H1 (cell line): ENCODE data around the gene ZNF334. TPM values are rescaled to one million over a fixed set of nuclear protein-coding genes. Genes with fewer than 3 reads are reported as not detected.

Experiments used
- CTCF ChIA-PET: fragments of 300-600 bp; sonication (Branson Sonifier 250); formaldehyde crosslinking; loops from one replicate; lab custom pipeline; 2021; ENCODE audit not compliant: partially characterized antibody; lab: Charles Lee
- POLR2A ChIA-PET: fragments of 300-600 bp; sonication (Branson Sonifier 250); formaldehyde crosslinking; loops from one replicate; lab custom pipeline; 2021; ENCODE audit warnings: inconsistent platforms; ENCODE audit not compliant: partially characterized antibody; lab: Charles Lee
- DNase-seq, 2 experiments: peaks; one replicate each; pipeline versions ENCODE4 v3.0.0 to v3.0.0-alpha.2; 2010 to 2022; ENCODE audit warnings: low spot score in 2 of 2, low read depth in 1 of 2, mixed read lengths in 1 of 2
- FAIRE-seq: peaks from 2 replicates; lab custom pipeline; 2011; peaks lifted over from hg19 to GRCh38; lab: Jason Lieb, UNC
- H2AFZ ChIP-seq: 2 replicates; pipeline ENCODE4 v1.8.1; 2012; ENCODE audit warnings: low read length, inconsistent platforms
- H2AK5ac ChIP-seq: 2 replicates; pipeline ENCODE4 v1.6.1; 2013; ENCODE audit warnings: low read depth, low read length
- H2BK120ac ChIP-seq: replicated peaks from 2 replicates; pipeline ENCODE3; 2013; ENCODE audit warnings: low read depth, low read length, inconsistent platforms
- H2BK12ac ChIP-seq: 2 replicates; pipeline ENCODE4 v1.6.1; 2013; ENCODE audit warnings: low read depth, low read length
- H2BK15ac ChIP-seq: 2 replicates; pipeline ENCODE4 v1.6.1; 2013; ENCODE audit warnings: low read length
- H2BK20ac ChIP-seq: 2 replicates; pipeline ENCODE4 v1.6.1; 2013; ENCODE audit warnings: low read length
- H2BK5ac ChIP-seq: 2 replicates; pipeline ENCODE4 v1.6.1; 2013; ENCODE audit warnings: low read depth, low read length
- H3K14ac ChIP-seq: 2 replicates; pipeline ENCODE4 v1.6.1; 2013; ENCODE audit warnings: inconsistent platforms; ENCODE audit not compliant: insufficient read length
- H3K18ac ChIP-seq: 2 replicates; pipeline ENCODE4 v1.6.1; 2013; ENCODE audit warnings: low read length; ENCODE audit errors: extremely low read depth
- H3K23ac ChIP-seq: 2 replicates; pipeline ENCODE4 v1.6.1; 2013; ENCODE audit warnings: inconsistent platforms; ENCODE audit not compliant: insufficient read length
- H3K23me2 ChIP-seq: 2 replicates; pipeline ENCODE4 v1.6.1; 2013; ENCODE audit warnings: low read depth, low read length
- H3K27ac ChIP-seq: 2 replicates; pipeline ENCODE4 v1.6.1; 2011; ENCODE audit warnings: low read depth, low read length, inconsistent platforms
- H3K27me3 ChIP-seq, 4 experiments: replicated peaks in 1 of 4; 1 replicate in 1 of 4; 2 replicates in 3 of 4; pipeline versions ENCODE4 v1.6.1 to v1.8.1; 2011 to 2013; ENCODE audit warnings: low read length in 3 of 4, mild to moderate bottlenecking in 3 of 4, inconsistent platforms in 2 of 4, mixed read lengths in 2 of 4, moderate library complexity in 1 of 4; ENCODE audit not compliant: control insufficient read depth in 3 of 4, insufficient read depth in 3 of 4; ENCODE audit errors: extremely low read depth in 1 of 4
- H3K36me3 ChIP-seq, 4 experiments: 2 replicates each; pipeline versions ENCODE4 v1.6.1 to v1.8.1; 2011 to 2013; ENCODE audit warnings: mild to moderate bottlenecking in 4 of 4, low read length in 3 of 4, moderate library complexity in 2 of 4, control low read depth in 1 of 4, inconsistent platforms in 1 of 4; ENCODE audit not compliant: insufficient read depth in 4 of 4, control insufficient read depth in 2 of 4
- H3K4ac ChIP-seq: replicated peaks from 2 replicates; pipeline ENCODE3; 2013; ENCODE audit warnings: low read length, low read depth, mixed read lengths, inconsistent platforms; ENCODE audit not compliant: insufficient read length
- H3K4me1 ChIP-seq, 4 experiments: replicated peaks in 1 of 4; 1 replicate in 1 of 4; 2 replicates in 3 of 4; pipeline versions ENCODE4 v1.6.1 to v1.8.1; 2011 to 2013; ENCODE audit warnings: low read length in 3 of 4, inconsistent platforms in 2 of 4, mixed read lengths in 1 of 4; ENCODE audit not compliant: insufficient read depth in 4 of 4, control insufficient read depth in 3 of 4
- H3K4me2 ChIP-seq, 2 experiments: 2 replicates each; pipeline versions ENCODE4 v1.6.1 to v1.8.1; 2011 to 2013; ENCODE audit warnings: low read depth in 2 of 2, low read length in 2 of 2, control low read depth in 1 of 2, inconsistent platforms in 1 of 2, mild to moderate bottlenecking in 1 of 2; ENCODE audit not compliant: insufficient read depth in 1 of 2
- H3K4me3 ChIP-seq, 4 experiments: fragments of 200-600, 300-600 bp in 1 of 4; sonication (generic), shearing (Covaris generic), sonication (Bioruptor Twin) in 1 of 4; 2 replicates each; pipeline versions ENCODE4 v1.5.1 to v1.8.1; 2011 to 2016; ENCODE audit warnings: low read length in 4 of 4, low read depth in 3 of 4, control low read depth in 2 of 4, inconsistent platforms in 2 of 4, mild to moderate bottlenecking in 2 of 4, mixed read lengths in 1 of 4, moderate library complexity in 1 of 4; ENCODE audit not compliant: insufficient read depth in 2 of 4; ENCODE audit errors: extremely low read depth in 1 of 4
- H3K56ac ChIP-seq: replicated peaks from 2 replicates; pipeline ENCODE3; 2013; ENCODE audit warnings: low read depth, mild to moderate bottlenecking, mixed read lengths, low read length, inconsistent platforms; ENCODE audit not compliant: insufficient read length
- H3K79me1 ChIP-seq: 2 replicates; pipeline ENCODE4 v1.6.1; 2013; ENCODE audit warnings: low read depth, low read length, control low read depth
- H3K79me2 ChIP-seq, 2 experiments: 2 replicates each; pipeline versions ENCODE4 v1.6.1 to v1.8.1; 2012 to 2013; ENCODE audit warnings: low read length in 2 of 2, mild to moderate bottlenecking in 2 of 2, inconsistent platforms in 1 of 2; ENCODE audit not compliant: insufficient read depth in 2 of 2, control insufficient read depth in 1 of 2
- H3K9ac ChIP-seq, 4 experiments: replicated peaks in 1 of 4; 1 replicate in 1 of 4; 2 replicates in 3 of 4; pipeline versions ENCODE4 v1.6.1 to v1.8.1; 2011 to 2013; ENCODE audit warnings: low read depth in 3 of 4, low read length in 3 of 4, control low read depth in 2 of 4, mild to moderate bottlenecking in 2 of 4, moderate library complexity in 2 of 4, inconsistent platforms in 1 of 4; ENCODE audit errors: extremely low read depth in 1 of 4
- H3K9me3 ChIP-seq, 2 experiments: 2 replicates each; pipeline versions ENCODE4 v1.6.1 to v1.8.1; 2012 to 2013; ENCODE audit warnings: mild to moderate bottlenecking in 2 of 2, moderate library complexity in 2 of 2, control low read depth in 1 of 2, inconsistent platforms in 1 of 2, low read depth in 1 of 2, low read length in 1 of 2, mixed read lengths in 1 of 2; ENCODE audit not compliant: insufficient read depth in 2 of 2
- H4K20me1 ChIP-seq, 2 experiments: replicated peaks in 1 of 2; 2 replicates each; pipeline versions ENCODE3 to v1.8.1; 2011 to 2013; ENCODE audit warnings: inconsistent platforms in 2 of 2, low read length in 2 of 2, mild to moderate bottlenecking in 1 of 2; ENCODE audit not compliant: insufficient read depth in 2 of 2, control insufficient read depth in 1 of 2
- H4K5ac ChIP-seq: 2 replicates; pipeline ENCODE4 v1.6.1; 2013; ENCODE audit warnings: low read length, low read depth, mixed read lengths, inconsistent platforms; ENCODE audit not compliant: insufficient read length
- H4K8ac ChIP-seq: 2 replicates; pipeline ENCODE4 v1.8.0; 2013; ENCODE audit warnings: mild to moderate bottlenecking, moderate library complexity, low read length, inconsistent platforms; ENCODE audit not compliant: insufficient read depth; ENCODE audit errors: extremely low read depth
- H4K91ac ChIP-seq: replicated peaks from 2 replicates; pipeline ENCODE3; 2013; ENCODE audit warnings: low read length, mixed read lengths, inconsistent platforms; ENCODE audit not compliant: insufficient read length
- CBX5 ChIP-seq: fragments of 300-800, 300-1000 bp; sonication (generic); IDR thresholded peaks from 2 replicates; pipeline ENCODE4 v1.7.1; 2016; ENCODE audit warnings: antibody characterized with exemption, low read length, low read depth
- GABPA ChIP-seq: IDR thresholded peaks from 2 replicates; pipeline ENCODE4 v1.6.1; 2011; ENCODE audit warnings: mild to moderate bottlenecking, low read length, moderate library complexity, borderline replicate concordance; ENCODE audit not compliant: insufficient read depth
- HDAC6 ChIP-seq: IDR thresholded peaks from one replicate; pipeline ENCODE4 v1.7.1; 2012; ENCODE audit warnings: low read depth, mild to moderate bottlenecking, inconsistent platforms, low read length, moderate library complexity
- KDM1A ChIP-seq: fragments of 200-600, 300-600 bp; sonication (generic); IDR thresholded peaks from 2 replicates; pipeline ENCODE4 v1.7.1; 2016; ENCODE audit warnings: mild to moderate bottlenecking, low read length, borderline replicate concordance
- RXRA ChIP-seq: IDR thresholded peaks from 2 replicates; pipeline ENCODE4 v1.6.1; 2011; ENCODE audit warnings: low read depth, mild to moderate bottlenecking, low read length, moderate library complexity; ENCODE audit not compliant: insufficient read depth
- SRF ChIP-seq: IDR thresholded peaks from 2 replicates; pipeline ENCODE4 v1.6.1; 2011; ENCODE audit warnings: mild to moderate bottlenecking, low read depth, low read length, moderate library complexity
- WGBS, 2 experiments: shearing (Covaris generic) in 1 of 2; methylation state at CpG; one replicate each; pipeline versions ENCODE4 v1.1.6 to v1.1.7; 2013 to 2015; ENCODE audit warnings: low lambda C conversion rate in 2 of 2, mixed read lengths in 2 of 2, inconsistent platforms in 1 of 2, low coverage in 1 of 2, missing lambda C conversion rate in 1 of 2; ENCODE audit not compliant: insufficient replicate concordance in 2 of 2, insufficient coverage in 1 of 2, insufficient read length in 1 of 2; ENCODE audit errors: extremely low coverage in 1 of 2, missing lambda C conversion rate in 1 of 2; 5-methylcytosine and 5-hydroxymethylcytosine counted together
- polyA plus RNA-seq, 7 experiments: library from polyadenylated mRNA; depleted of rRNA in 3 of 7; stranded (reverse) in 5 of 7; unstranded in 2 of 7; fragments of >200 nt in 5 of 7; fragments of 200-250 nt in 2 of 7; gene quantifications; 1 replicate in 5 of 7; 2 replicates in 1 of 7; 4 replicates in 1 of 7; pipeline versions ENCODE4 v1.2.1 to v1.2.3, GENCODE V29; 2011 to 2013; ENCODE audit warnings: missing spikeins in 2 of 7, mixed read lengths in 2 of 7
- total RNA-seq: library from RNA; stranded (reverse); fragmentation: NEBNext Ultra II Directional; extraction: Animal tissue kit (Norgen Biotek cat#: 25700); gene quantifications from 2 replicates; pipeline ENCODE4 v1.2.1, GENCODE V29; 2021
- TF ChIP-seq, protein P1 (sequence below), 3 experiments: IDR thresholded peaks; 1 replicate in 2 of 3; 2 replicates in 1 of 3; pipeline versions ENCODE4 v1.5.1 to v1.6.1; 2011; ENCODE audit warnings: low read length in 3 of 3, mild to moderate bottlenecking in 3 of 3, inconsistent platforms in 2 of 3, low read depth in 1 of 3, moderate library complexity in 1 of 3; ENCODE audit not compliant: insufficient read depth in 1 of 3; ENCODE audit errors: control extremely low read depth in 1 of 3
- TF ChIP-seq, protein P2 (sequence below): IDR thresholded peaks from 2 replicates; pipeline ENCODE4 v1.6.1; 2011; ENCODE audit warnings: low read length, improper control_type of control experiment

Gene ZNF334
- total and polyA plus RNA-seq, 2 of the 8 experiments (the other 6 are each of a cell fraction or from before 2014, with no cell fraction given): 8.8 to 17.8 TPM

DNA sequence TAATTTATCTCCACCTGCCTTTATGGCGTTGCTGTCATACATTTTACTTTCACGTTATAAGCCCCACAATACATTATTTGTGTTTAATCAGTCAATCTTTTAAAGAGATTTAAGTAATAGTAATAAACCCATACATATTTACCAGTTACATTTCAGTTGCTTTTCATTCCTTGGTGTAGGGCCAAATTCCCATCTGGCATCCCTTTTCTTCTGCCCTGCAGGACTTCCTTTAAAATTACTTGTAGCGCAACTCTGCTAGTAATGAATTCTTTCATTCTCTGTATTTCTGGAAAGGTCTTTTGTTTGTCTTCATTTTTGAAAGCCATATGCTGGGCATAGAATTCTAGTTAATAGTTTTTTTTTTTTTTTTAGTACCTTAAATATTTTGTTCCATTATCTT lies 24.9 kb downstream of the ZNF334 start:
- no peak overlapping the region for H3K27ac ChIP-seq
- H4K20me1 ChIP-seq: no peaks in the 10 kb centered on the region
- no peak overlapping the region for H2BK15ac ChIP-seq
- no peak overlapping the region for H2BK120ac ChIP-seq
- no peak overlapping the region for H2BK5ac ChIP-seq
- H3K23ac ChIP-seq: no peak overlapping the region
- no peak overlapping the region for H3K4me2 ChIP-seq
- no peaks in the 10 kb centered on the region for H3K79me1 ChIP-seq
- ChIA-PET CTCF (no interaction called here), POLR2A (interaction anchor here (1.2 kb wide), 1 partner anchor 25 kb away, joined by 4 read pairs; the partner anchor contains the start of gene ZNF334)
- TF ChIP-seq HDAC6 (no peak), SRF (no peak), RXRA (no peak), GABPA (no peak), KDM1A (no peak), CBX5 (no peak)
- TF ChIP-seq, protein P1, sequence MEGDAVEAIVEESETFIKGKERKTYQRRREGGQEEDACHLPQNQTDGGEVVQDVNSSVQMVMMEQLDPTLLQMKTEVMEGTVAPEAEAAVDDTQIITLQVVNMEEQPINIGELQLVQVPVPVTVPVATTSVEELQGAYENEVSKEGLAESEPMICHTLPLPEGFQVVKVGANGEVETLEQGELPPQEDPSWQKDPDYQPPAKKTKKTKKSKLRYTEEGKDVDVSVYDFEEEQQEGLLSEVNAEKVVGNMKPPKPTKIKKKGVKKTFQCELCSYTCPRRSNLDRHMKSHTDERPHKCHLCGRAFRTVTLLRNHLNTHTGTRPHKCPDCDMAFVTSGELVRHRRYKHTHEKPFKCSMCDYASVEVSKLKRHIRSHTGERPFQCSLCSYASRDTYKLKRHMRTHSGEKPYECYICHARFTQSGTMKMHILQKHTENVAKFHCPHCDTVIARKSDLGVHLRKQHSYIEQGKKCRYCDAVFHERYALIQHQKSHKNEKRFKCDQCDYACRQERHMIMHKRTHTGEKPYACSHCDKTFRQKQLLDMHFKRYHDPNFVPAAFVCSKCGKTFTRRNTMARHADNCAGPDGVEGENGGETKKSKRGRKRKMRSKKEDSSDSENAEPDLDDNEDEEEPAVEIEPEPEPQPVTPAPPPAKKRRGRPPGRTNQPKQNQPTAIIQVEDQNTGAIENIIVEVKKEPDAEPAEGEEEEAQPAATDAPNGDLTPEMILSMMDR (IDR thresholded peaks at IDR 0.05; ENCODE audit: control extremely low read depth in 1 of 3, insufficient read depth in 1 of 3, low read depth in 1 of 3, low read length in 3 of 3): no peak
- TF ChIP-seq, protein P2, sequence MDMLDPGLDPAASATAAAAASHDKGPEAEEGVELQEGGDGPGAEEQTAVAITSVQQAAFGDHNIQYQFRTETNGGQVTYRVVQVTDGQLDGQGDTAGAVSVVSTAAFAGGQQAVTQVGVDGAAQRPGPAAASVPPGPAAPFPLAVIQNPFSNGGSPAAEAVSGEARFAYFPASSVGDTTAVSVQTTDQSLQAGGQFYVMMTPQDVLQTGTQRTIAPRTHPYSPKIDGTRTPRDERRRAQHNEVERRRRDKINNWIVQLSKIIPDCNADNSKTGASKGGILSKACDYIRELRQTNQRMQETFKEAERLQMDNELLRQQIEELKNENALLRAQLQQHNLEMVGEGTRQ: no peak
- WGBS, 2 experiments: 92% methylated on average over 3 of the region's 3 CpGs; no CpG with 5 or more reads in 1 of the 2 experiments
- no peak for FAIRE-seq
- no peak overlapping the region for H3K14ac ChIP-seq
- H3K18ac ChIP-seq: no peak overlapping the region
- no peak overlapping the region for H4K5ac ChIP-seq
- H2AFZ ChIP-seq: no peak overlapping the region
- no peak overlapping the region for H3K4ac ChIP-seq
- H4K91ac ChIP-seq: no peak overlapping the region
- no peak overlapping the region for H3K9ac ChIP-seq
- H2BK20ac ChIP-seq: no peak overlapping the region
- DNase-seq: no peak
- H2BK12ac ChIP-seq: no peak overlapping the region
- H3K27me3 ChIP-seq: no peaks in the 10 kb centered on the region
- H3K56ac ChIP-seq: no peak overlapping the region
- H3K4me3 ChIP-seq: no peak overlapping the region
- no peak overlapping the region for H4K8ac ChIP-seq
- H3K23me2 ChIP-seq: no peaks in the 10 kb centered on the region
- H3K36me3 ChIP-seq: no peaks in the 10 kb centered on the region; a peak in 2 of 8 replicates
- H3K9me3 ChIP-seq: no peaks in the 10 kb centered on the region
- H3K79me2 ChIP-seq: no peaks in the 10 kb centered on the region
- peaks cover 0 to 3% (median 0%) of the 10 kb centered on the region in 4 experiments; a peak in 2 of 7 replicates for H3K4me1 ChIP-seq
- H2AK5ac ChIP-seq: no peak overlapping the region
